ENCODE data around the gene WEE2. TPM values are rescaled to one million over a fixed set of nuclear protein-coding genes. Genes with fewer than 3 reads are reported as not detected.

The WEE2 gene
- total RNA-seq, 2 donors from 2014 or later: not detected

- Mint-ChIP-seq H3K27ac (no peak overlapping the region), H3K4me3 (no peak overlapping the region), H3K36me3 (ENCODE audit: low read depth) (peaks cover 25% of the 10 kb centered on the region), H3K4me1 (peaks cover 6% of the 10 kb centered on the region), H3K9me3 (no peaks in the 10 kb centered on the region), H3K27me3 (ENCODE audit: insufficient read depth) (no peaks in the 10 kb centered on the region)
- TF ChIP-seq CTCF (conservative IDR thresholded peaks at IDR 0.05): no peak
- H3K27ac ChIP-seq (ENCODE audit: low read depth, low read length): peak overlapping the region; percentile 97
- peaks cover 8% of the 10 kb centered on the region for H3K9me3 ChIP-seq (ENCODE audit: control insufficient read depth, low read length)
- no peaks in the 10 kb centered on the region for H3K27me3 ChIP-seq (ENCODE audit: control insufficient read depth, insufficient read depth, low read length, poor library complexity, severe bottlenecking)
- no peak for DNase-seq
- H3K9ac ChIP-seq (ENCODE audit: extremely low read depth, low read length, poor library complexity, severe bottlenecking): no peak overlapping the region
- H3K4me3 ChIP-seq (ENCODE audit: low read length): no peak overlapping the region
- WGBS, 2 experiments (ENCODE audit: insufficient coverage in 1 of 2, insufficient read length in 1 of 2): 86 to 91% methylated on average over 1 to 3 of the region's 3 CpGs
- H3K4me1 ChIP-seq (ENCODE audit: control insufficient read depth, insufficient read depth, low read length): no peaks in the 10 kb centered on the region
- peaks cover 13% of the 10 kb centered on the region for H3K36me3 ChIP-seq (ENCODE audit: control insufficient read depth, insufficient read depth, low read length)
These were observed 34.8 kb upstream of the WEE2 start for GRCh38 chr7:141673346-141673745.

DNA sequence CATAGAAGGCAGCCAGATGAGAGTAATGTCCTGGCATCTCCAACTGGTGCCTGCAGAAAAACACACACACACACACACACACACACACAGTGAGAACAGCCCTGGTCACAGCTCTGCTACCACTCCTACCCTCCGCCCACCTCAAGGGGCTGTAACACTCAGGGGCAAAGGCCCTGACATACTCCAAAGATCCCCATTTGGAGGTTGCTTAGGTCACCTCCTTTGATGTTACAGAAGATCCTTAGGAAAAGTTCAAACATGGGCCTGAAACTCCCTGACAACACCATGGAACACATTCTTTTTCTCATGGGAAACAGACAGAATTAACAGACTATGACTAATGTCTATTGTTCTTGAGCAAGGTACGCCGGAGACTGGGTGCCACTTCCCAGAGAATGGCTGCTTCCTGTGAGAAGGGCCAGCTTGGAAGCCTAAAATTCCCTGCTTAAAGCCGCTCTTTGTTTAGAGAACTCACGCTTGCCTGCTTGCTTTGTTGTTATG lies 33.9 kb upstream of the WEE2 start:
- peak; percentile 71 for DNase-seq
- peaks cover 13% of the 10 kb centered on the region for H3K36me3 ChIP-seq (ENCODE audit: control insufficient read depth, insufficient read depth, low read length)
- TF ChIP-seq CTCF (conservative IDR thresholded peaks at IDR 0.05): no peak
- peak overlapping the region; percentile 97 for H3K27ac ChIP-seq (ENCODE audit: low read depth, low read length)
- no peaks in the 10 kb centered on the region for H3K27me3 Mint-ChIP-seq (ENCODE audit: insufficient read depth)
- WGBS, 2 experiments (ENCODE audit: insufficient coverage in 1 of 2, insufficient read length in 1 of 2): 60 to 93% methylated on average over 3 to 5 of the region's 5 CpGs
- no peaks in the 10 kb centered on the region for H3K4me1 ChIP-seq (ENCODE audit: control insufficient read depth, insufficient read depth, low read length)
- no peak overlapping the region for H3K4me3 ChIP-seq (ENCODE audit: low read length)
- H3K4me1 Mint-ChIP-seq: peaks cover 6% of the 10 kb centered on the region
- H3K4me3 Mint-ChIP-seq: no peak overlapping the region
- no peaks in the 10 kb centered on the region for H3K27me3 ChIP-seq (ENCODE audit: control insufficient read depth, insufficient read depth, low read length, poor library complexity, severe bottlenecking)
- H3K9me3 Mint-ChIP-seq: no peaks in the 10 kb centered on the region
- peak overlapping the region; percentile 89 for H3K27ac Mint-ChIP-seq
- peak overlapping the region; percentile 15 for H3K9ac ChIP-seq (ENCODE audit: extremely low read depth, low read length, poor library complexity, severe bottlenecking)
- H3K36me3 Mint-ChIP-seq (ENCODE audit: low read depth): peaks cover 22% of the 10 kb centered on the region
- peaks cover 8% of the 10 kb centered on the region for H3K9me3 ChIP-seq (ENCODE audit: control insufficient read depth, low read length)

DNA sequence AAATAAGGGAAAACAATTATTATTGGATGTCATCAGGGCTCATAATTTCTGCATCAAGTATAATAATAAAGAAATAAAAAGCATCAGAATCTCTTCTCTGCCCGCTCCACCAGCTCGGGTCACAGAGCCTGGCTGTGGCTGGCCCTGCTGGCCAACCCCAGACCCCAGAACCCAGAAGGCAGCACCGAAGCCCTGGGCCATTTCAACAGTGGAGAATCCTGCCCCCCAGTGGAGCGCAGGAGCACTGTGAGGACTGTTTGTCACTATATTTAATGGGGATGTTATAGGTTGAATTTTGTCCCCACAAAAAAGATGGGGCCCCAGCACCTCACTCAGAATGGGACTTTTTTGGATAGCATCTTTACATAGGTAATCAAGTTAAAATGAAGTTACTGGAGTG lies 33.5 kb upstream of the WEE2 start:
- H3K4me3 Mint-ChIP-seq: no peak overlapping the region
- Histone ChIP-seq H3K9me3 (ENCODE audit: control insufficient read depth, low read length) (peaks cover 8% of the 10 kb centered on the region), H3K4me3 (ENCODE audit: low read length) (no peak overlapping the region), H3K4me1 (ENCODE audit: control insufficient read depth, insufficient read depth, low read length) (no peaks in the 10 kb centered on the region), H3K27me3 (ENCODE audit: control insufficient read depth, insufficient read depth, low read length, poor library complexity, severe bottlenecking) (no peaks in the 10 kb centered on the region), H3K9ac (ENCODE audit: extremely low read depth, low read length, poor library complexity, severe bottlenecking) (no peak overlapping the region), H3K27ac (ENCODE audit: low read depth, low read length) (peak overlapping the region; percentile 97), H3K36me3 (ENCODE audit: control insufficient read depth, insufficient read depth, low read length) (peaks cover 13% of the 10 kb centered on the region)
- H3K27me3 Mint-ChIP-seq (ENCODE audit: insufficient read depth): no peaks in the 10 kb centered on the region
- WGBS, 2 experiments (ENCODE audit: insufficient coverage in 1 of 2, insufficient read length in 1 of 2): 25 to 56% methylated on average over 2 to 4 of the region's 4 CpGs
- peak; percentile 88 for TF ChIP-seq CTCF (conservative IDR thresholded peaks at IDR 0.05)
- peaks cover 6% of the 10 kb centered on the region for H3K4me1 Mint-ChIP-seq
- H3K27ac Mint-ChIP-seq: peak overlapping the region; percentile 89
- DNase-seq: peak; percentile 86
- no peaks in the 10 kb centered on the region for H3K9me3 Mint-ChIP-seq
- H3K36me3 Mint-ChIP-seq (ENCODE audit: low read depth): peaks cover 22% of the 10 kb centered on the region

Data from endodermal cell (in vitro differentiated cells).